Panc1 (cell line): ENCODE results near the gene FOXJ2. TPM values are rescaled to one million over a fixed set of nuclear protein-coding genes. Genes with fewer than 3 reads are reported as not detected.
A peak's percentile ranks its signal among the peaks of the same experiment; 100 is the strongest.
"Not testable (repeated sequence)": the region's sequence is repeated elsewhere in the genome, so short reads cannot be mapped to it uniquely, and the experiment has no call there.

Source experiments
- ATAC-seq: fragments of 200-7000 bp; cut with Tn5 transposase; 2 replicates; pipeline ENCODE4 v1.9.1; 2020; ENCODE audit warnings: mild to moderate bottlenecking, moderate library complexity
- Bru-seq: library from RNA; stranded (reverse); fragments of 400-500 nt; gene quantifications from one replicate; lab custom pipeline; 2021; lab: Mats Ljungman, UMichigan
- BruChase-seq, 2 experiments: library from RNA; stranded (reverse); fragments of 400-500 nt; gene quantifications; one replicate each; lab custom pipeline; 2021; lab: Mats Ljungman, UMichigan
- BruUV-seq: library from RNA; stranded (reverse); fragments of 400-500 nt; replicated peaks from 2 replicates; lab custom pipeline; 2021; lab: Mats Ljungman, UMichigan
- CTCF ChIA-PET: fragments of 300-600 bp; sonication (Branson Sonifier 250); formaldehyde crosslinking; loops from one replicate; lab custom pipeline; 2022; ENCODE audit warnings: antibody characterized with exemption; lab: Charles Lee
- POLR2A ChIA-PET: fragments of 300-600 bp; sonication (Branson Sonifier 250); formaldehyde crosslinking; loops from one replicate; lab custom pipeline; 2022; ENCODE audit warnings: antibody characterized with exemption; lab: Charles Lee
- DNase-seq: peaks from one replicate; pipeline ENCODE4 v3.0.0-alpha.2; 2010; ENCODE audit warnings: low read depth, low spot score
- H3K27ac ChIP-seq: 2 replicates; pipeline ENCODE4 v1.5.1; 2011; ENCODE audit warnings: mild to moderate bottlenecking, low read length, inconsistent platforms
- H3K27me3 ChIP-seq: fragments of 200-500 bp; sonication (Bioruptor generic); 2 replicates; pipeline ENCODE4 v1.6.0; 2014; ENCODE audit warnings: low read length, inconsistent platforms; ENCODE audit not compliant: control insufficient read depth, insufficient read depth
- H3K36me3 ChIP-seq: fragments of 200-500 bp; sonication (Bioruptor generic); 2 replicates; pipeline ENCODE4 v1.5.1; 2014; ENCODE audit warnings: inconsistent platforms, mild to moderate bottlenecking, low read length, moderate library complexity; ENCODE audit not compliant: control insufficient read depth, insufficient read depth
- H3K4me1 ChIP-seq: 2 replicates; pipeline ENCODE4 v1.5.1; 2011; ENCODE audit warnings: inconsistent platforms, mild to moderate bottlenecking, low read length, moderate library complexity; ENCODE audit not compliant: control insufficient read depth, insufficient read depth
- H3K4me3 ChIP-seq, 2 experiments: 2 replicates each; pipeline ENCODE4 v1.5.1; 2011 to 2012; ENCODE audit warnings: low read depth in 2 of 2, low read length in 2 of 2, mild to moderate bottlenecking in 2 of 2, inconsistent platforms in 1 of 2, moderate library complexity in 1 of 2
- H3K9me3 ChIP-seq: fragments of 200-500 bp; sonication (Bioruptor generic); 2 replicates; pipeline ENCODE4 v1.5.1; 2014; ENCODE audit warnings: low read depth, mild to moderate bottlenecking, inconsistent platforms, low read length, moderate library complexity; ENCODE audit not compliant: control insufficient read depth, insufficient read depth
- POLR2AphosphoS5 ChIP-seq: IDR thresholded peaks from 2 replicates; pipeline ENCODE4 v1.6.1; 2012; ENCODE audit warnings: mild to moderate bottlenecking, low read depth, low read length, moderate library complexity
- SIN3A ChIP-seq: IDR thresholded peaks from 2 replicates; pipeline ENCODE4 v1.6.1; 2012; ENCODE audit warnings: low read depth, mild to moderate bottlenecking, low read length, moderate library complexity, borderline replicate concordance; ENCODE audit not compliant: insufficient read depth
- TCF7L2 ChIP-seq: IDR thresholded peaks from 2 replicates; pipeline ENCODE4 v1.6.1; 2011; ENCODE audit warnings: mild to moderate bottlenecking, low read depth, low read length, inconsistent platforms
- in situ Hi-C: cut with HindIII; loops from 2 replicates; pipeline ENCODE4 v1.10.0; 2016; ENCODE audit warnings: low sequenced_read_pairs, low pct_unique_long_range_greater_than_20kb
- intact Hi-C: fragments of 100-400 bp; cut with micrococcal nuclease; formaldehyde crosslinking; loops from one replicate; pipeline ENCODE4 v1.10.0; 2022; ENCODE audit not compliant: unreplicated experiment
- long read RNA-seq: library from polyadenylated mRNA; unstranded; transcript quantifications from one replicate; pipeline ENCODE4 v2.0.0, GENCODE V29; 2021; ENCODE audit not compliant: unreplicated experiment
- polyA plus RNA-seq: library from polyadenylated mRNA; unstranded; fragments of >200 nt; gene quantifications from one replicate; pipeline ENCODE4 v1.2.1, GENCODE V29; 2012; ENCODE audit warnings: missing spikeins; ENCODE audit not compliant: insufficient read length
- total RNA-seq: library from RNA; stranded (reverse); gene quantifications from one replicate; pipeline ENCODE4 v1.2.1, GENCODE V29; 2021; ENCODE audit not compliant: unreplicated experiment
- TF ChIP-seq, protein P1 (sequence below): fragments of 450-650 bp; IDR thresholded peaks from 2 replicates; pipeline ENCODE4 v1.5.1; 2017; ENCODE audit warnings: mild to moderate bottlenecking
- TF ChIP-seq, protein P2 (sequence below), 2 experiments: IDR thresholded peaks; 2 replicates each; pipeline ENCODE4 v1.6.1; 2011 to 2012; ENCODE audit warnings: low read depth in 2 of 2, control low read depth in 1 of 2, low read length in 1 of 2, mild to moderate bottlenecking in 1 of 2, moderate library complexity in 1 of 2; ENCODE audit not compliant: insufficient read depth in 1 of 2

Gene FOXJ2
- total RNA-seq, result 10.9 TPM
- polyA plus RNA-seq, result 6.6 TPM
- Bru-seq, nascent RNA, result percentile 52 among the genes with signal in this experiment
- percentile 71 among the genes with signal in this experiment for BruChase-seq, experiment 1, labeled RNA remaining after a 2-hour chase
- percentile 69 among the genes with signal in this experiment for BruChase-seq, experiment 2, labeled RNA remaining after a 6-hour chase
- long read RNA-seq, partial matches to known transcripts, result 2 of 2 reads
- long read RNA-seq, other reads (novel, unspliced or antisense), result 0 of 2 reads

- no TSS peak for BruUV-seq
- ATAC-seq, result peak; percentile 91
Measured at GRCh38 chr12:8032242-8033152, at the start of gene FOXJ2. Gene FOXJ2, plus strand, starts transcription at chr12:8032716. Its CDS starts 7,117 bp downstream, at chr12:8039833.

GRCh38 chr12:7983019-7983418 is 49.5 kb upstream of the FOXJ2 start:
- BruUV-seq, H3K4me3 ChIP-seq, CTCF ChIA-PET, H3K27me3 ChIP-seq, H3K9me3 ChIP-seq, DNase-seq, H3K4me1 ChIP-seq, in situ Hi-C loops, H3K27ac ChIP-seq, intact Hi-C loops, H3K36me3 ChIP-seq, ATAC-seq, POLR2A ChIA-PET: not testable (repeated sequence)

More at GRCh38 chr12:8032242-8033152, at the start of gene FOXJ2:
- peak within 1 kb of the TSS; percentile 86 for H3K27ac ChIP-seq
- ChIA-PET POLR2A (no interaction called here), CTCF (no interaction called here)
- peak within 1 kb of the TSS; percentile 70 to 77 for H3K4me3 ChIP-seq
- in situ Hi-C loops, result no loop called here
- H3K36me3 ChIP-seq, result no peaks in the 10 kb centered on the region; the same call in 1 of the 2 replicates
- no peaks in the 10 kb centered on the region for H3K9me3 ChIP-seq
- peaks cover 16% of the 10 kb centered on the region for H3K4me1 ChIP-seq
- intact Hi-C loops, result no loop called here
- TF ChIP-seq, protein P1, sequence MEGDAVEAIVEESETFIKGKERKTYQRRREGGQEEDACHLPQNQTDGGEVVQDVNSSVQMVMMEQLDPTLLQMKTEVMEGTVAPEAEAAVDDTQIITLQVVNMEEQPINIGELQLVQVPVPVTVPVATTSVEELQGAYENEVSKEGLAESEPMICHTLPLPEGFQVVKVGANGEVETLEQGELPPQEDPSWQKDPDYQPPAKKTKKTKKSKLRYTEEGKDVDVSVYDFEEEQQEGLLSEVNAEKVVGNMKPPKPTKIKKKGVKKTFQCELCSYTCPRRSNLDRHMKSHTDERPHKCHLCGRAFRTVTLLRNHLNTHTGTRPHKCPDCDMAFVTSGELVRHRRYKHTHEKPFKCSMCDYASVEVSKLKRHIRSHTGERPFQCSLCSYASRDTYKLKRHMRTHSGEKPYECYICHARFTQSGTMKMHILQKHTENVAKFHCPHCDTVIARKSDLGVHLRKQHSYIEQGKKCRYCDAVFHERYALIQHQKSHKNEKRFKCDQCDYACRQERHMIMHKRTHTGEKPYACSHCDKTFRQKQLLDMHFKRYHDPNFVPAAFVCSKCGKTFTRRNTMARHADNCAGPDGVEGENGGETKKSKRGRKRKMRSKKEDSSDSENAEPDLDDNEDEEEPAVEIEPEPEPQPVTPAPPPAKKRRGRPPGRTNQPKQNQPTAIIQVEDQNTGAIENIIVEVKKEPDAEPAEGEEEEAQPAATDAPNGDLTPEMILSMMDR, result no peak
- TF ChIP-seq SIN3A, result 0 out of 2 replicates have a peak, but pooled peaks have one; percentile 37
- no peaks in the 10 kb centered on the region for H3K27me3 ChIP-seq
- no peak for DNase-seq

DNA sequence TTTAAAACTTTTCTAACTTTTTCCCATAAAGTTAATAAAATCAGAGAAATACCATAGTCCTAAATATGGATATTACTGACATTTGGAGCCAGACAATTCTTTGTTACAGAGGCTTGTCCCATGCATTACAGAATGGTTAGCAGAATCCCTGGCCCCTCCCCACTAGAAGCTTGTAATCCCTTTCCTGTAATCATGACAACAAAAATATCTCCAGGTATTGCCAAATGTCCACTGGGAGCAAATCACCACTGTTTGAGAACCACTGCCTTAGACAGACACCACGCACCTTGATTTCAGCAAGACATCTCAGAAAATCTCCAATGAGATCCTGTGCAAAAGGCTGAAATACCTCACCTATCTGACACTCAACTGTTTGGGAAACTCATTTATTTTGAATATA is 49.1 kb upstream of the FOXJ2 start:
- H3K9me3 ChIP-seq, H3K4me1 ChIP-seq, H3K27me3 ChIP-seq, in situ Hi-C loops, H3K36me3 ChIP-seq, POLR2A ChIA-PET, BruUV-seq, intact Hi-C loops, CTCF ChIA-PET, H3K27ac ChIP-seq, ATAC-seq, H3K4me3 ChIP-seq, DNase-seq: not testable (repeated sequence)

- in situ Hi-C loops (no loop called here), intact Hi-C loops (no loop called here)
- no peak for ATAC-seq
- TF ChIP-seq, protein P1, result no peak
- TF ChIP-seq, protein P2, sequence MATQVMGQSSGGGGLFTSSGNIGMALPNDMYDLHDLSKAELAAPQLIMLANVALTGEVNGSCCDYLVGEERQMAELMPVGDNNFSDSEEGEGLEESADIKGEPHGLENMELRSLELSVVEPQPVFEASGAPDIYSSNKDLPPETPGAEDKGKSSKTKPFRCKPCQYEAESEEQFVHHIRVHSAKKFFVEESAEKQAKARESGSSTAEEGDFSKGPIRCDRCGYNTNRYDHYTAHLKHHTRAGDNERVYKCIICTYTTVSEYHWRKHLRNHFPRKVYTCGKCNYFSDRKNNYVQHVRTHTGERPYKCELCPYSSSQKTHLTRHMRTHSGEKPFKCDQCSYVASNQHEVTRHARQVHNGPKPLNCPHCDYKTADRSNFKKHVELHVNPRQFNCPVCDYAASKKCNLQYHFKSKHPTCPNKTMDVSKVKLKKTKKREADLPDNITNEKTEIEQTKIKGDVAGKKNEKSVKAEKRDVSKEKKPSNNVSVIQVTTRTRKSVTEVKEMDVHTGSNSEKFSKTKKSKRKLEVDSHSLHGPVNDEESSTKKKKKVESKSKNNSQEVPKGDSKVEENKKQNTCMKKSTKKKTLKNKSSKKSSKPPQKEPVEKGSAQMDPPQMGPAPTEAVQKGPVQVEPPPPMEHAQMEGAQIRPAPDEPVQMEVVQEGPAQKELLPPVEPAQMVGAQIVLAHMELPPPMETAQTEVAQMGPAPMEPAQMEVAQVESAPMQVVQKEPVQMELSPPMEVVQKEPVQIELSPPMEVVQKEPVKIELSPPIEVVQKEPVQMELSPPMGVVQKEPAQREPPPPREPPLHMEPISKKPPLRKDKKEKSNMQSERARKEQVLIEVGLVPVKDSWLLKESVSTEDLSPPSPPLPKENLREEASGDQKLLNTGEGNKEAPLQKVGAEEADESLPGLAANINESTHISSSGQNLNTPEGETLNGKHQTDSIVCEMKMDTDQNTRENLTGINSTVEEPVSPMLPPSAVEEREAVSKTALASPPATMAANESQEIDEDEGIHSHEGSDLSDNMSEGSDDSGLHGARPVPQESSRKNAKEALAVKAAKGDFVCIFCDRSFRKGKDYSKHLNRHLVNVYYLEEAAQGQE (IDR thresholded peaks at IDR 0.05; ENCODE audit: insufficient read depth in 1 of 2, low read depth in 2 of 2, low read length in 1 of 2), result no peak
- TF ChIP-seq SIN3A (no peak), TCF7L2 (no peak), POLR2AphosphoS5 (no peak)
- Histone ChIP-seq H3K9me3 (no peaks in the 10 kb centered on the region), H3K27ac (no peak overlapping the region), H3K27me3 (no peaks in the 10 kb centered on the region), H3K4me3 (no peak overlapping the region), H3K36me3 (no peaks in the 10 kb centered on the region), H3K4me1 (no peaks in the 10 kb centered on the region)
- BruUV-seq, result no TSS peak
- CTCF ChIA-PET, result no interaction called here
- POLR2A ChIA-PET, result no interaction called here
- DNase-seq, result no peak
Measured at GRCh38 chr12:7984900-7985299, 47.6 kb upstream of the FOXJ2 start.
